HepG2 (cell line): ENCODE results near the gene ISY1. TPM values are rescaled to one million over a fixed set of nuclear protein-coding genes. Genes with fewer than 3 reads are reported as not detected.

Experiments
- ATAC-seq: fragments of 200-7000 bp; cut with Tn5 transposase; 3 replicates; pipeline ENCODE4 v1.9.1; 2020; ENCODE audit warnings: mild to moderate bottlenecking, moderate library complexity
- BruUV-seq: library from RNA; stranded (reverse); fragments of 400-500 nt; replicated peaks from 2 replicates; lab custom pipeline; 2021; lab: Mats Ljungman, UMichigan
- CTCF ChIA-PET: fragments of 300-600 bp; formaldehyde crosslinking; extraction: SDS; loops from one replicate; lab custom pipeline; 2021; ENCODE audit warnings: low total read pairs, inconsistent platforms, low intra/inter-chr PET ratio; lab: Yijun Ruan, JAX
- POLR2A ChIA-PET: fragments of 350-600 bp; sonication (Branson Sonifier 250); formaldehyde crosslinking; loops from one replicate; lab custom pipeline; 2020; ENCODE audit warnings: antibody characterized with exemption, inconsistent platforms; lab: Yijun Ruan, JAX
- DNase-seq: peaks from one replicate; pipeline ENCODE4 v3.0.0-alpha.2; 2015; ENCODE audit warnings: low spot score
- FAIRE-seq: peaks from 3 replicates; lab custom pipeline; 2011; peaks lifted over from hg19 to GRCh38; lab: Jason Lieb, UNC
- H2AFZ ChIP-seq: one replicate; pipeline ENCODE4 v1.6.1; 2011; ENCODE audit warnings: low read length, inconsistent platforms
- H3K27ac ChIP-seq: fragments of 300-600 bp; 3 replicates; pipeline ENCODE4 v1.8.0; 2011; ENCODE audit warnings: mixed run types, mild to moderate bottlenecking, mixed read lengths, low read length, inconsistent platforms; ENCODE audit not compliant: insufficient read depth; ENCODE audit errors: extremely low read length
- H3K27me3 ChIP-seq, 2 experiments: fragments of 200-600 bp in 1 of 2; 2 replicates in 1 of 2; 3 replicates in 1 of 2; pipeline versions ENCODE4 v1.6.0 to v1.8.0; 2011; ENCODE audit warnings: low read length in 2 of 2, mild to moderate bottlenecking in 2 of 2, moderate library complexity in 2 of 2, inconsistent platforms in 1 of 2; ENCODE audit not compliant: insufficient read depth in 2 of 2, control insufficient read depth in 1 of 2
- H3K36me3 ChIP-seq, 2 experiments: fragments of 200-600 bp in 1 of 2; replicated peaks in 1 of 2; 2 replicates in 1 of 2; 3 replicates in 1 of 2; pipeline versions ENCODE4 v1.5.1 to v1.8.0; 2011; ENCODE audit warnings: low read length in 2 of 2, inconsistent platforms in 1 of 2; ENCODE audit not compliant: insufficient read depth in 2 of 2, control insufficient read depth in 1 of 2
- H3K4me1 ChIP-seq: 2 replicates; pipeline ENCODE4 v1.5.1; 2012; ENCODE audit warnings: low read length, inconsistent platforms; ENCODE audit not compliant: insufficient read depth
- H3K4me2 ChIP-seq: 2 replicates; pipeline ENCODE4 v1.6.0; 2011; ENCODE audit warnings: low read depth, low read length, inconsistent platforms
- H3K4me3 ChIP-seq, 3 experiments: fragments of 200-600 bp in 1 of 3; sonication (generic), shearing (Covaris generic) in 1 of 3; replicated peaks in 1 of 3; 2 replicates each; pipeline ENCODE4 v1.5.1; 2011 to 2016; ENCODE audit warnings: low read length in 3 of 3, inconsistent platforms in 2 of 3, low read depth in 2 of 3, mild to moderate bottlenecking in 2 of 3, control low read depth in 1 of 3, mixed read lengths in 1 of 3; ENCODE audit not compliant: insufficient read depth in 1 of 3
- H3K79me2 ChIP-seq: one replicate; pipeline ENCODE4 v1.6.1; 2011; ENCODE audit warnings: low read length, inconsistent platforms; ENCODE audit not compliant: insufficient read depth
- H3K9ac ChIP-seq: 2 replicates; pipeline ENCODE4 v1.6.0; 2011; ENCODE audit warnings: mild to moderate bottlenecking, low read depth, low read length, inconsistent platforms; ENCODE audit not compliant: insufficient read depth
- H3K9me3 ChIP-seq: 2 replicates; pipeline ENCODE4 v1.5.1; 2012; ENCODE audit warnings: mild to moderate bottlenecking, low read length
- H4K20me1 ChIP-seq: 2 replicates; pipeline ENCODE4 v1.6.0; 2011; ENCODE audit warnings: inconsistent platforms, mild to moderate bottlenecking, low read length, moderate library complexity; ENCODE audit not compliant: insufficient read depth
- ATF4 ChIP-seq, 2 experiments: fragments of 450-650 bp in 1 of 2; sonication (generic) in 1 of 2; formaldehyde crosslinking; IDR thresholded peaks; 2 replicates each; pipeline versions ENCODE4 v1.5.0 to v1.8.0; 2020 to 2022; ENCODE audit warnings: mild to moderate bottlenecking in 1 of 2, missing genetic modification reagents in 1 of 2
- HMG20B ChIP-seq: conservative IDR thresholded peaks from 2 replicates; pipeline ENCODE4 v1.6.1; 2016; ENCODE audit warnings: missing genetic modification reagents, missing compliant biosample characterization
- ISL2 ChIP-seq: sonication (generic); formaldehyde crosslinking; IDR thresholded peaks from 2 replicates; pipeline ENCODE4 v1.5.0; 2020; ENCODE audit warnings: missing genetic modification reagents
- NCOR1 ChIP-seq: fragments of 200-600 bp; sonication (generic); IDR thresholded peaks from 2 replicates; pipeline ENCODE4 v1.7.0; 2017; ENCODE audit warnings: antibody characterized with exemption, low read length, borderline replicate concordance
- RXRB ChIP-seq: IDR thresholded peaks from 2 replicates; pipeline ENCODE4 v1.6.1; 2016; ENCODE audit warnings: borderline replicate concordance, missing genetic modification reagents, missing compliant biosample characterization
- ZNF142 ChIP-seq: sonication (generic); formaldehyde crosslinking; IDR thresholded peaks from 2 replicates; pipeline ENCODE4 v1.4.0; 2020; ENCODE audit warnings: missing genetic modification reagents
- ZNF746 ChIP-seq: sonication (generic); formaldehyde crosslinking; IDR thresholded peaks from 2 replicates; pipeline ENCODE4 v1.8.0; 2022; ENCODE audit warnings: mild to moderate bottlenecking, missing genetic modification reagents
- WGBS: methylation state at CpG from one replicate; pipeline ENCODE4 v1.1.6; 2017; ENCODE audit warnings: low lambda C conversion rate; 5-methylcytosine and 5-hydroxymethylcytosine counted together
- in situ Hi-C: cut with HindIII; loops from 2 replicates; pipeline ENCODE4 v1.10.0; 2017; ENCODE audit warnings: low pct_unique_long_range_greater_than_20kb; ENCODE audit not compliant: extremely low pct_ligation_motif_present
- intact Hi-C: fragments of 100-400 bp; cut with micrococcal nuclease; formaldehyde crosslinking; loops from one replicate; pipeline ENCODE4 v1.10.0; 2022; ENCODE audit not compliant: unreplicated experiment
- polyA plus RNA-seq, 8 experiments: library from polyadenylated mRNA; depleted of rRNA in 3 of 8; stranded (reverse) in 7 of 8; unstranded in 1 of 8; fragments of >200 nt; fragmentation: Illumina TruSeq in 4 of 8; extraction: Trizol in 4 of 8; gene quantifications; 2 replicates each; pipeline versions ENCODE4 v1.2.1 to v1.2.3, GENCODE V29; 2011 to 2016; ENCODE audit warnings: low read depth in 4 of 8, missing spikeins in 1 of 8, mixed read lengths in 1 of 8; ENCODE audit not compliant: insufficient read depth in 1 of 8
- total RNA-seq, 5 experiments: library from RNA; depleted of rRNA; stranded (reverse); fragments of >200 nt; fragmentation: Illumina TruSeq; extraction: Trizol; gene quantifications; 2 replicates each; pipeline ENCODE4 v1.2.3, GENCODE V29; 2016; ENCODE audit warnings: low read depth in 1 of 5

ISY1 gene
- total and polyA plus RNA-seq, 2 of the 13 experiments (the other 11 are each of a cell fraction or from before 2014, with no cell fraction given): 21.0 to 39.1 TPM

DNA sequence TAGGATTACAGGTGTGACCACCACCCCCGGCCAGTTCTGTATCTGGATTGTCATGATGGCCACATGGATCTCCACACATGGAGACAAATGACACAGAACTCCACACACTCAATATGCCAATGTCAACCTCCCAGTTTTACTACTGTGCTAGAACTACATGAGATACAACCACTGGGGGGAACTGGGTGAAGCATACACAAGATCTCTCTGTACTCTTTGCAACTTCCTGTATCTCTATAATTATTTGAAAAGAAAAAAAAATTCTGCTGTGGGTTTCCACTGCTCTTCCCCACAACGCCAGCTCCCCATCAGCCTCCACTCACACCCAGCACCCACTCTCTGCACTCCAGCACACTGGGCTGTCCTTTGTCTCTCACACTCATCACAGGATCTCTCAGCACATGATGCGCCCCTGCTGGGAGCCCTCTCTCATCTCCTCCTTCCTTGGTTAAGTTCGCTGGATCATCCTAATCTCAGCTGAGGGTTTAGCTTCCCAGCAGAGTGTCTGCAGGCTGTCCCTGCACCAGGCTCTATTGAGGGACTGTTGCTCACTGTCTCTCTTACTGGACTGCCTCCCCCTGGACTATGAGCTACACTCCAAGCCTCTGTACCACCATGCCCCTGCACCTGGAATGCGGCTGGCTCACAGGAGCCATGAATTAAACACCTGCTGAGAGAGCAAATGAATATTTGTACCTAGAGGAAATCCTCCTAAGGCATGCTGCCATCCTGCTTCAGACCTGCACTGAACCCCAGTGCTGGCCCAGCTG, 28.6 kb downstream of the ISY1 start:
- no peak for FAIRE-seq
- CTCF ChIA-PET: no interaction called here

More for the DNA sequence above, 28.6 kb downstream of the ISY1 start:
- Histone ChIP-seq H3K4me2 (no peak overlapping the region), H3K36me3 (peaks cover 19 to 50% of the 10 kb centered on the region in 2 experiments), H3K9ac (no peak overlapping the region), H3K4me3 (no peak overlapping the region), H3K27ac (no peak overlapping the region), H2AFZ (no peak overlapping the region), H3K79me2 (no peaks in the 10 kb centered on the region), H3K27me3 (no peaks in the 10 kb centered on the region), H3K4me1 (no peaks in the 10 kb centered on the region), H3K9me3 (no peaks in the 10 kb centered on the region)
- 0 out of 3 replicates have a peak, but pooled peaks have one; percentile 23 for ATAC-seq
- in situ Hi-C loops: no loop called here
- BruUV-seq: no TSS peak
- POLR2A ChIA-PET: interaction anchor here (3.4 kb wide), 1 partner anchor 10 kb away, joined by 22 read pairs; the partner anchor contains the start of gene RAB43
- TF ChIP-seq ZNF746: no peak
- no peak for TF ChIP-seq ZNF142 (CRISPR knock-in tag)
- no peak for TF ChIP-seq NCOR1
- TF ChIP-seq RXRB (CRISPR knock-in tag): no peak
- TF ChIP-seq HMG20B: no peak
- TF ChIP-seq ISL2 (CRISPR knock-in tag): no peak
- TF ChIP-seq ATF4 (CRISPR knock-in tag; IDR thresholded peaks at IDR 0.05): no peak
- TF ChIP-seq, all 625 proteins: peak for 0
- no peak for DNase-seq
- intact Hi-C loops: no loop called here
- no peaks in the 10 kb centered on the region for H4K20me1 ChIP-seq
- WGBS: 93% methylated on average over 5 of the region's 5 CpGs
